Measurements from ENCODE around the gene PLA2G6. TPM values are rescaled to one million over a fixed set of nuclear protein-coding genes. Genes with fewer than 3 reads are reported as not detected.
"Not testable (repeated sequence)": the region's sequence is repeated elsewhere in the genome, so short reads cannot be mapped to it uniquely, and the experiment has no call there.

PLA2G6 gene
- total RNA-seq, 2 donors from 2014 or later = 60.6 to 60.7 TPM

- no peak overlapping the region for H3K4me3 Mint-ChIP-seq
- H3K36me3 Mint-ChIP-seq (ENCODE audit: low read depth) = peaks cover 13% of the 10 kb centered on the region
- H3K4me1 Mint-ChIP-seq = no peaks in the 10 kb centered on the region
- no peaks in the 10 kb centered on the region for H3K9me3 ChIP-seq (ENCODE audit: control insufficient read depth, low read length)
- DNase-seq = peak; percentile 78
- no peak overlapping the region for H3K27ac ChIP-seq (ENCODE audit: low read depth, low read length)
- H3K9ac ChIP-seq (ENCODE audit: extremely low read depth, low read length, poor library complexity, severe bottlenecking) = no peak overlapping the region
- H3K4me3 ChIP-seq (ENCODE audit: low read length) = no peak overlapping the region
- H3K4me1 ChIP-seq (ENCODE audit: control insufficient read depth, insufficient read depth, low read length) = no peaks in the 10 kb centered on the region
- no peaks in the 10 kb centered on the region for H3K36me3 ChIP-seq (ENCODE audit: control insufficient read depth, insufficient read depth, low read length)
- H3K27me3 ChIP-seq (ENCODE audit: control insufficient read depth, insufficient read depth, low read length, poor library complexity, severe bottlenecking) = no peaks in the 10 kb centered on the region
- WGBS, 2 experiments (ENCODE audit: insufficient coverage in 1 of 2, insufficient read length in 1 of 2) = 90 to 95% methylated on average over 15 to 21 of the region's 21 CpGs
- no peaks in the 10 kb centered on the region for H3K9me3 Mint-ChIP-seq
- TF ChIP-seq, protein P1, sequence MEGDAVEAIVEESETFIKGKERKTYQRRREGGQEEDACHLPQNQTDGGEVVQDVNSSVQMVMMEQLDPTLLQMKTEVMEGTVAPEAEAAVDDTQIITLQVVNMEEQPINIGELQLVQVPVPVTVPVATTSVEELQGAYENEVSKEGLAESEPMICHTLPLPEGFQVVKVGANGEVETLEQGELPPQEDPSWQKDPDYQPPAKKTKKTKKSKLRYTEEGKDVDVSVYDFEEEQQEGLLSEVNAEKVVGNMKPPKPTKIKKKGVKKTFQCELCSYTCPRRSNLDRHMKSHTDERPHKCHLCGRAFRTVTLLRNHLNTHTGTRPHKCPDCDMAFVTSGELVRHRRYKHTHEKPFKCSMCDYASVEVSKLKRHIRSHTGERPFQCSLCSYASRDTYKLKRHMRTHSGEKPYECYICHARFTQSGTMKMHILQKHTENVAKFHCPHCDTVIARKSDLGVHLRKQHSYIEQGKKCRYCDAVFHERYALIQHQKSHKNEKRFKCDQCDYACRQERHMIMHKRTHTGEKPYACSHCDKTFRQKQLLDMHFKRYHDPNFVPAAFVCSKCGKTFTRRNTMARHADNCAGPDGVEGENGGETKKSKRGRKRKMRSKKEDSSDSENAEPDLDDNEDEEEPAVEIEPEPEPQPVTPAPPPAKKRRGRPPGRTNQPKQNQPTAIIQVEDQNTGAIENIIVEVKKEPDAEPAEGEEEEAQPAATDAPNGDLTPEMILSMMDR (conservative IDR thresholded peaks at IDR 0.05) = peak; percentile 65
- peak overlapping the region; percentile 37 for H3K27ac Mint-ChIP-seq
- no peaks in the 10 kb centered on the region for H3K27me3 Mint-ChIP-seq (ENCODE audit: insufficient read depth)
Measured at GRCh38 chr22:38124236-38124974, 57.2 kb downstream of the PLA2G6 start.

DNA sequence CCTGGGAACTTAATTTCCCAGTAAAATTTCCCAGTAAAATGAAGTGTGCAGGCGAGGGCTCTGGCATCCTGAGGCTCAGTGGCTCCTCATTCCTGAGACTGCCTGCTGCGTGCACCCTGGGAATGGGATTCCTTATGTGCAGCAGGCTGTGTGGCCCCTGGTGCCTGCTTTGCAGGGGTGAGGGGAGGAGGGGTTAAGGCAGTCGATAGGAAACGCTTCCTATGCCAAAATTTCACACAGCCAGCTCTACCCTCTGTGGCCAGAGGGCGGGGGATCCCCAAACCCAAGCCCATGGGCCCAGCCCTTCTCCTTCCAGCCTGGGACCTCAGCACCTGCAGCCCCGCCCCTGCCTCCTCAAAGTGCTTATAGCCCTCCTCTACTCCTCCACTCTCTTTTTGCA, 59.0 kb downstream of the PLA2G6 start:
- Histone ChIP-seq H3K4me1 (ENCODE audit: control insufficient read depth, insufficient read depth, low read length) (no peaks in the 10 kb centered on the region), H3K27ac (ENCODE audit: low read depth, low read length) (no peak overlapping the region), H3K4me3 (ENCODE audit: low read length) (no peak overlapping the region), H3K36me3 (ENCODE audit: control insufficient read depth, insufficient read depth, low read length) (no peaks in the 10 kb centered on the region), H3K9me3 (ENCODE audit: control insufficient read depth, low read length) (no peaks in the 10 kb centered on the region), H3K27me3 (ENCODE audit: control insufficient read depth, insufficient read depth, low read length, poor library complexity, severe bottlenecking) (no peaks in the 10 kb centered on the region), H3K9ac (ENCODE audit: extremely low read depth, low read length, poor library complexity, severe bottlenecking) (no peak overlapping the region)
- Mint-ChIP-seq H3K36me3 (ENCODE audit: low read depth) (peaks cover 22% of the 10 kb centered on the region), H3K4me3 (no peak overlapping the region), H3K27me3 (ENCODE audit: insufficient read depth) (no peaks in the 10 kb centered on the region), H3K27ac (no peak overlapping the region), H3K4me1 (no peaks in the 10 kb centered on the region), H3K9me3 (no peaks in the 10 kb centered on the region)
- TF ChIP-seq, protein P1 (conservative IDR thresholded peaks at IDR 0.05) = no peak
- DNase-seq = peak; percentile 50
- 76 to 89% methylated on average over 3 to 6 of the region's 6 CpGs for WGBS, 2 experiments (ENCODE audit: insufficient coverage in 1 of 2, insufficient read length in 1 of 2)

GRCh38 chr22:38120359-38121110, 61.1 kb downstream of the PLA2G6 start:
- no peaks in the 10 kb centered on the region for H3K9me3 ChIP-seq (ENCODE audit: control insufficient read depth, low read length)
- H3K36me3 Mint-ChIP-seq (ENCODE audit: low read depth) = peaks cover 22% of the 10 kb centered on the region
- H3K9me3 Mint-ChIP-seq = no peaks in the 10 kb centered on the region
- no peak for DNase-seq
- H3K4me1 Mint-ChIP-seq = no peaks in the 10 kb centered on the region
- no peak overlapping the region for H3K4me3 ChIP-seq (ENCODE audit: low read length)
- no peak overlapping the region for H3K27ac ChIP-seq (ENCODE audit: low read depth, low read length)
- no peaks in the 10 kb centered on the region for H3K27me3 ChIP-seq (ENCODE audit: control insufficient read depth, insufficient read depth, low read length, poor library complexity, severe bottlenecking)
- 88 to 90% methylated on average over 16 to 28 of the region's 28 CpGs for WGBS, 2 experiments (ENCODE audit: insufficient coverage in 1 of 2, insufficient read length in 1 of 2)
- no peak overlapping the region for H3K27ac Mint-ChIP-seq
- H3K36me3 ChIP-seq (ENCODE audit: control insufficient read depth, insufficient read depth, low read length) = no peaks in the 10 kb centered on the region
- H3K4me3 Mint-ChIP-seq = no peak overlapping the region
- H3K27me3 Mint-ChIP-seq (ENCODE audit: insufficient read depth) = no peaks in the 10 kb centered on the region
- H3K9ac ChIP-seq (ENCODE audit: extremely low read depth, low read length, poor library complexity, severe bottlenecking) = no peak overlapping the region
- H3K4me1 ChIP-seq (ENCODE audit: control insufficient read depth, insufficient read depth, low read length) = no peaks in the 10 kb centered on the region
- TF ChIP-seq, protein P1 (conservative IDR thresholded peaks at IDR 0.05) = no peak

GRCh38 chr22:38118747-38119146, 62.9 kb downstream of the PLA2G6 start:
- not testable (repeated sequence) for H3K9me3 Mint-ChIP-seq; H3K9me3 ChIP-seq (ENCODE audit: control insufficient read depth, low read length); H3K36me3 ChIP-seq (ENCODE audit: control insufficient read depth, insufficient read depth, low read length); H3K27me3 ChIP-seq (ENCODE audit: control insufficient read depth, insufficient read depth, low read length, poor library complexity, severe bottlenecking); H3K27ac ChIP-seq (ENCODE audit: low read depth, low read length); H3K27me3 Mint-ChIP-seq (ENCODE audit: insufficient read depth); H3K4me1 ChIP-seq (ENCODE audit: control insufficient read depth, insufficient read depth, low read length); H3K9ac ChIP-seq (ENCODE audit: extremely low read depth, low read length, poor library complexity, severe bottlenecking); H3K27ac Mint-ChIP-seq; H3K4me3 ChIP-seq (ENCODE audit: low read length); H3K4me1 Mint-ChIP-seq; DNase-seq; H3K4me3 Mint-ChIP-seq
- 71 to 93% methylated on average over 1 to 2 of the region's 2 CpGs for WGBS, 2 experiments (ENCODE audit: insufficient coverage in 1 of 2, insufficient read length in 1 of 2)
- H3K36me3 Mint-ChIP-seq (ENCODE audit: low read depth) = peaks cover 16% of the 10 kb centered on the region
